CD4-positive, alpha-beta T cell treated with Interleukin-10 for 1 hour (primary cell): ENCODE results near the gene KRT79.
"Not testable (repeated sequence)": the region's sequence is repeated elsewhere in the genome, so short reads cannot be mapped to it uniquely, and the experiment has no call there.

Experiments
- DNase-seq: peaks from one replicate; pipeline ENCODE4 v3.0.0-alpha.2; 2020

The KRT79 gene

GRCh38 chr12:52833922-52834726 is at the start of gene KRT79:
KRT79 (minus strand) TSS chr12:52834311; CDS start chr12:52834260, 51 bp downstream.
- DNase-seq: no peak

GRCh38 chr12:52880499-52880898 is 46.4 kb upstream of the KRT79 start:
- not testable (repeated sequence) for DNase-seq

- peak; percentile 67 for DNase-seq
Measured at GRCh38 chr12:52879394-52880351, 45.6 kb upstream of the KRT79 start.

- DNase-seq: no peak
Measured at GRCh38 chr12:52878507-52879393, 44.6 kb upstream of the KRT79 start.

- no peak for DNase-seq
Measured at GRCh38 chr12:52877242-52877641, 43.1 kb upstream of the KRT79 start.

- no peak for DNase-seq
Measured at GRCh38 chr12:52876372-52876771, 42.3 kb upstream of the KRT79 start.

- DNase-seq: no peak
Measured at GRCh38 chr12:52874573-52875435, 40.7 kb upstream of the KRT79 start.

- peak; percentile 50 for DNase-seq
Measured at GRCh38 chr12:52873832-52874572, 39.9 kb upstream of the KRT79 start.

GRCh38 chr12:52873513-52873831 is 39.4 kb upstream of the KRT79 start:
- DNase-seq: no peak

GRCh38 chr12:52872644-52873389 is 38.7 kb upstream of the KRT79 start:
- no peak for DNase-seq

GRCh38 chr12:52871291-52872039 is 37.4 kb upstream of the KRT79 start:
- peak; percentile 49 for DNase-seq

- peak; percentile 73 for DNase-seq
Measured at GRCh38 chr12:52870361-52871290, 36.5 kb upstream of the KRT79 start.

GRCh38 chr12:52867642-52868041 is 33.5 kb upstream of the KRT79 start:
- peak; percentile 34 for DNase-seq

- no peak for DNase-seq
Measured at GRCh38 chr12:52867152-52867551, 33.0 kb upstream of the KRT79 start.

GRCh38 chr12:52865090-52865944 is 31.2 kb upstream of the KRT79 start:
- peak; percentile 10 for DNase-seq

- no peak for DNase-seq
Measured at GRCh38 chr12:52862023-52862422, 27.9 kb upstream of the KRT79 start.

- DNase-seq: no peak
Measured at GRCh38 chr12:52861511-52861910, 27.4 kb upstream of the KRT79 start.
